Measurements from ENCODE around the gene MND1.

MND1 gene, protein sequence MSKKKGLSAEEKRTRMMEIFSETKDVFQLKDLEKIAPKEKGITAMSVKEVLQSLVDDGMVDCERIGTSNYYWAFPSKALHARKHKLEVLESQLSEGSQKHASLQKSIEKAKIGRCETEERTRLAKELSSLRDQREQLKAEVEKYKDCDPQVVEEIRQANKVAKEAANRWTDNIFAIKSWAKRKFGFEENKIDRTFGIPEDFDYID

DNA sequence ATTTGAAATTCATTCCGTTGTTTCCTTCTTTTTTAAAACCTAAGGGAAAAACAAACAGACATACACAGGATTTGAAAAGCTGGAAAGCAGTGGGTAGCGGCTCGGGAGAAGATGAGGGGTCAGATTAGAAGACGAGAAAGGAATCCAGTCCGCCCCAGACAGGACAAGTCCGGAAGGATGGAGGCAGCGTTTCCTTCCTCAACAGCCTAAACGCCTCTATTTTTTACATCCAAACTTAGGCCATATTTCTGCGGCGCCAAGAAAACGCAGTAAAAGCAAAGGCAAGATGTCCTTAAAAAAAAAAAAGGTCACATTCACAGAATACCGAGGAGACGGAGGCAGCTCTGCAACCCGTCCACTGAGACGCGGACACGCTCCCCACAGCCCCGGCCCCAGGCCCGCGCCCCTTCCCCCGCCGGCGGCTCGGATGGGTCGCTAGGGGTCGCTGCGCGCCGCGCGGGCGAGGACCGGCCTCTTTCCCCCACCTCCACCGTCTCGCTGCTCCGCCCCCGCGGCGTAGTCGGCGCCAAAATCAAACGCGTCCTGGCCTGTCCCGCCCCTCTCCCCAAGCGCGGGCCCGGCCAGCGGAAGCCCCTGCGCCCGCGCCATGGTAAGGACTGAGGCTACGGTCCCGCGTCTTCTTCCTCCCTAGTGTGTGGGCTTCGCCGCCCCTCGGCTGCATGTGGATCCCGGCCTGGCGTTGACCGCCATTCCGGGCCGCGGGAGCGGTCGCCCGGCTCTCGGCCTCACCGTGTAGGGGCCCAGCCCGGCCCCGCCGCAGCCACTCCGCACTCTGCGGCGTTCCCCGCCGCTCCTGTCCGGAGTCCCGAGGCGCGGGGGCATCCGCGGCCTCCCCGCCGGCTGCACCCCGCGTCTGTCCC is at the start of gene MND1:
MND1 (plus strand) TSS at position 558 of the 881 bp plus-strand sequence; CDS start at position 608, 50 bp downstream.
- no peaks in the 10 kb centered on the region for H3K36me3 ChIP-seq (ENCODE audit: low read depth)
- H3K9me3 ChIP-seq (ENCODE audit: severe bottlenecking): no peaks in the 10 kb centered on the region
- peak; percentile 83 for DNase-seq (ENCODE audit: low spot score)
- peaks cover 7% of the 10 kb centered on the region for H3K4me1 ChIP-seq (ENCODE audit: insufficient read depth, poor library complexity, severe bottlenecking)
- H3K27ac ChIP-seq (ENCODE audit: poor library complexity, severe bottlenecking): peak within 1 kb of the TSS; percentile 65
- H3K4me3 ChIP-seq (ENCODE audit: severe bottlenecking): peak within 1 kb of the TSS; percentile 94
- H3K27me3 ChIP-seq (ENCODE audit: insufficient read depth, poor library complexity, severe bottlenecking): no peaks in the 10 kb centered on the region
- TF ChIP-seq CTCF (IDR thresholded peaks at IDR 0.05; ENCODE audit: poor library complexity, severe bottlenecking): peak; percentile 98
- ATAC-seq (ENCODE audit: low read depth): peak; percentile 84

DNA sequence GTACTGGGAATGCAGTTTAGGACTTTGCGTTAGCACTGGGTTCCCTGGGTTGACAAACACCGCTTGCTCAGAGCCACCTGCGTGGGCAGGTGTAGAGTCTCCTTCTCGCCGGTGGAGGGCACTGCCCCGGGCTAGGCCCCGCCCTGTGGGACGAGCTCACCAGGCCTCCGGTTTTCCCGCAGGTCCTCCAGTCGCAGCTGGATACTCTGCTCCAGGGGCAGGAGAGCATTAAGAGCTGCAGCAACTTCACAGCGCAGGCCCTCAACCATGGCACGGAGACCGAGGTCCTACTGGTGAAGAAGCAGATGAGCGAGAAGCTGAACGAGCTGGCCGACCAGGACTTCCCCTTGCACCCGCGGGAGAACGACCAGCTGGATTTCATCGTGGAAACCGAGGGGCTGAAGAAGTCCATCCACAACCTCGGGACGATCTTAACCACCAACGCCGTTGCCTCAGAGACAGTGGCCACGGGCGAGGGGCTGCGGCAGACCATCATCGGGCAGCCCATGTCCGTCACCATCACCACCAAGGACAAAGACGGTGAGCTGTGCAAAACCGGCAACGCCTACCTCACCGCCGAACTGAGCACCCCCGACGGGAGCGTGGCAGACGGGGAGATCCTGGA is 49.2 kb upstream of the MND1 start:
- DNase-seq (ENCODE audit: low spot score) (peak; percentile 54), ATAC-seq (ENCODE audit: low read depth) (no peak)
- no peaks in the 10 kb centered on the region for H3K27me3 ChIP-seq (ENCODE audit: insufficient read depth, poor library complexity, severe bottlenecking)
- 0 out of 2 replicates have a peak, but pooled peaks cover 2% of the 10 kb centered on the region for H3K36me3 ChIP-seq (ENCODE audit: low read depth)
- no peak for TF ChIP-seq CTCF (IDR thresholded peaks at IDR 0.05; ENCODE audit: poor library complexity, severe bottlenecking)
- no peak overlapping the region for H3K4me3 ChIP-seq (ENCODE audit: severe bottlenecking)
- H3K4me1 ChIP-seq (ENCODE audit: insufficient read depth, poor library complexity, severe bottlenecking): no peaks in the 10 kb centered on the region
- no peak overlapping the region for H3K27ac ChIP-seq (ENCODE audit: poor library complexity, severe bottlenecking)
- H3K9me3 ChIP-seq (ENCODE audit: severe bottlenecking): peaks cover 2% of the 10 kb centered on the region

DNA sequence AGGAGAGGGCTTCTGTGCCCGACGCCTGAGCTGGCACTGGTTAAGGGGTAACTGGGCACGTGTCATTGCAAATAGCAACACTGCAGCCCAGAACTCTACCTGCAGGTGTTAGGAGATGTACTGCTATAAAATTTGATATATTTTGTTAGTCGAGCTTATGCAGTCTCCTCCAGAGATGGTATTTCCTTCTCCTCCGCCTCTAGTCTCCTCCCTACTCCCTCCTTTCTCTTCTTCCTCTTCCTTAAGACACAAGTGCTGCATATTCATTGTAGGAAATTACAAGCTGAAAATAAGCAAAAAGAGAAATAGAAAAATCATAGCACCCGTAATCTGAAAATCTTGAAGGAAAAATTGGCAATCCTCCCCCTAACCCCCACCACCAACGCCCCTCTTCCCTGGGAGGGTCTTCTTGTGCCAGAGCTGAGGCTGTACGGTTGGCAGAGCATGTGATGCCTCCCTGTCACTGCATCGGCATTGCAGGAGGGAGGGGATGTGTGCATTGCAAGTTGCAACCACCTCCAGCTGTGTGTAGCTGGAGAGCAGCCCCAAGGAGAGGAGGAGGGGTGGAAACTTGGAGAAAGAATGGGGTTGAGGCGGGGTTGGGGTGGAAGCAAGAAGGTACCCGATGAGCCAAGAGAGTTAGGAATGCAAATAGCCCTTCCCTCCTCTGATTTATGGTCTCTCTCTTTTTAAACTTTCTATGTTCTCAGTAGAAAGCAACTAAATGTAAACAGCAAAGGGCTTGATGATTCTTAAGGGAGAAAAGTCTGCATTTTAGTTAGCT is 48.3 kb upstream of the MND1 start:
- Histone ChIP-seq H3K36me3 (ENCODE audit: low read depth) (0 out of 2 replicates have a peak, but pooled peaks cover 5% of the 10 kb centered on the region), H3K27ac (ENCODE audit: poor library complexity, severe bottlenecking) (no peak overlapping the region), H3K9me3 (ENCODE audit: severe bottlenecking) (peaks cover 2% of the 10 kb centered on the region), H3K27me3 (ENCODE audit: insufficient read depth, poor library complexity, severe bottlenecking) (no peaks in the 10 kb centered on the region), H3K4me1 (ENCODE audit: insufficient read depth, poor library complexity, severe bottlenecking) (no peaks in the 10 kb centered on the region), H3K4me3 (ENCODE audit: severe bottlenecking) (no peak overlapping the region)
- no peak for DNase-seq (ENCODE audit: low spot score)
- ATAC-seq (ENCODE audit: low read depth): peak; percentile 49; the same call in 1 of the 3 replicates
- no peak for TF ChIP-seq CTCF (IDR thresholded peaks at IDR 0.05; ENCODE audit: poor library complexity, severe bottlenecking)

GRCh38 chr4:153297116-153297515 is 47.4 kb upstream of the MND1 start:
- DNase-seq (ENCODE audit: low spot score) (no peak), ATAC-seq (ENCODE audit: low read depth) (no peak)
- Histone ChIP-seq H3K4me3 (ENCODE audit: severe bottlenecking) (no peak overlapping the region), H3K36me3 (ENCODE audit: low read depth) (0 out of 2 replicates have a peak, but pooled peaks cover 5% of the 10 kb centered on the region), H3K27ac (ENCODE audit: poor library complexity, severe bottlenecking) (no peak overlapping the region), H3K4me1 (ENCODE audit: insufficient read depth, poor library complexity, severe bottlenecking) (no peaks in the 10 kb centered on the region), H3K27me3 (ENCODE audit: insufficient read depth, poor library complexity, severe bottlenecking) (no peaks in the 10 kb centered on the region), H3K9me3 (ENCODE audit: severe bottlenecking) (peaks cover 2% of the 10 kb centered on the region)
- no peak for TF ChIP-seq CTCF (IDR thresholded peaks at IDR 0.05; ENCODE audit: poor library complexity, severe bottlenecking)
